Kidney (tissue), 14 donors: ENCODE measurements around the gene ICA1. TPM values are rescaled to one million over a fixed set of nuclear protein-coding genes. Genes with fewer than 3 reads are reported as not detected.

Experiments used
- DNase-seq, 5 donors: peaks; one replicate each; pipeline ENCODE4 v3.0.0-alpha.2; 2013 to 2020
- FAIRE-seq: peaks from 2 replicates; lab custom pipeline; 2012; peaks lifted over from hg19 to GRCh38; lab: Jason Lieb, UNC
- H3K27ac ChIP-seq, 2 donors: one replicate each; pipeline ENCODE4 v1.7.0; 2013; ENCODE audit warnings: low read depth in 2 of 2, low read length in 2 of 2, inconsistent platforms in 1 of 2
- H3K27me3 ChIP-seq: one replicate; pipeline ENCODE4 v1.7.1; 2013; ENCODE audit warnings: low read length, inconsistent platforms; ENCODE audit not compliant: control insufficient read depth, insufficient read depth
- H3K36me3 ChIP-seq, 3 donors: one replicate each; pipeline versions ENCODE4 v1.7.0 to v1.7.1; 2013; ENCODE audit warnings: low read length in 3 of 3, control low read depth in 1 of 3, inconsistent platforms in 1 of 3; ENCODE audit not compliant: insufficient read depth in 3 of 3, control insufficient read depth in 2 of 3
- H3K4me1 ChIP-seq, 3 donors: one replicate each; pipeline versions ENCODE4 v1.7.0 to v1.7.1; 2013; ENCODE audit warnings: low read length in 3 of 3, inconsistent platforms in 1 of 3, low read depth in 1 of 3; ENCODE audit not compliant: control insufficient read depth in 2 of 3, insufficient read depth in 2 of 3
- H3K4me3 ChIP-seq, 3 donors: one replicate each; pipeline versions ENCODE4 v1.7.0 to v1.8.1; 2013; ENCODE audit warnings: low read length in 3 of 3, control low read depth in 1 of 3, inconsistent platforms in 1 of 3
- H3K9ac ChIP-seq, 3 donors: one replicate each; pipeline versions ENCODE4 v1.7.0 to v1.7.1; 2013; ENCODE audit warnings: low read length in 3 of 3, control low read depth in 1 of 3, inconsistent platforms in 1 of 3
- H3K9me3 ChIP-seq, 3 donors: one replicate each; pipeline versions ENCODE4 v1.7.0 to v1.7.1; 2013; ENCODE audit warnings: low read length in 3 of 3, control low read depth in 1 of 3, inconsistent platforms in 1 of 3; ENCODE audit not compliant: control insufficient read depth in 2 of 3, insufficient read depth in 1 of 3
- intact Hi-C: fragments of 100-400 bp; cut with DNase I; formaldehyde crosslinking; loops from one replicate; pipeline ENCODE4 v1.11.1; 2022
- polyA plus RNA-seq: library from polyadenylated mRNA; stranded (reverse); fragments of 350-450 nt; fragmentation: Illumina TruSeq; extraction: RNeasy Lipid Tissue Mini Kit (QIAGEN cat#74804); gene quantifications from one replicate; pipeline ENCODE4 v1.2.3, GENCODE V29; 2014; ENCODE audit warnings: low read depth, low replicate concordance; ENCODE audit not compliant: insufficient read depth
- total RNA-seq: library from RNA; stranded (reverse); fragmentation: NEBNext Ultra II Directional; extraction: Animal tissue kit (Norgen Biotek cat#: 25700); gene quantifications from one replicate; pipeline ENCODE4 v1.2.1, GENCODE V29; 2021
- TF ChIP-seq, protein P1 (sequence below): IDR thresholded peaks from 3 replicates; pipeline ENCODE4 v1.5.1; 2012; ENCODE audit warnings: mild to moderate bottlenecking, moderate library complexity, borderline replicate concordance; ENCODE audit not compliant: insufficient read depth; ENCODE audit errors: extremely low read depth
- donor health status: control.
- donor health status: control.
- donor health status: control.
- donor health status: control.
- donor health status: control.
- donor health status: DM: yes; HTN: yes; CAD: no.
- donor health status: Normal renal cell carcinoma (clear cell type).

ICA1 gene
- total and polyA plus RNA-seq, 2 donors from 2014 or later, result 24.2 to 41.8 TPM

DNA sequence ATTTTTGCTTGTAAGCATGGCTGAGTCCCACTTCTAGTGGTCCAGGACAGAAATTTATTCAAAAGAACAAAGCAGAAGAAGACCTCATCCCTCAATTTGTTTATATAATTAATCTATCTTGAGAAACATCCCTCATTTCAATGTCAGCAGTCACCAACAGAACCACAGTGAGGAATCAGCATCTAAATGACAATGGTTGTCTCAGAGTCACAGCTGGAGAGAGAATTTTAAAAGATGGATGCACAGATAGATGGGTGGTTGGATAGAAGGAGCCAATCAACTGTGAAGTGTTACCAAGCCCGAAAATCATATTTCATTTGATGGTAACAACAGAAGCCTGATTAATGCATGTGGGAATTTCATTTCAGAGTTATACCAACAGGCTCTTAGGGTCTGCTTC is 55.0 kb downstream of the ICA1 start:
- no peak for DNase-seq
- FAIRE-seq, result no peak
- intact Hi-C loops, result no loop called here
- Histone ChIP-seq H3K27ac (no peak overlapping the region), H3K36me3 (no peaks in the 10 kb centered on the region), H3K4me1 (no peaks in the 10 kb centered on the region), H3K27me3 (no peaks in the 10 kb centered on the region), H3K9ac (no peak overlapping the region), H3K4me3 (no peak overlapping the region), H3K9me3 (no peaks in the 10 kb centered on the region)
- TF ChIP-seq, protein P1, sequence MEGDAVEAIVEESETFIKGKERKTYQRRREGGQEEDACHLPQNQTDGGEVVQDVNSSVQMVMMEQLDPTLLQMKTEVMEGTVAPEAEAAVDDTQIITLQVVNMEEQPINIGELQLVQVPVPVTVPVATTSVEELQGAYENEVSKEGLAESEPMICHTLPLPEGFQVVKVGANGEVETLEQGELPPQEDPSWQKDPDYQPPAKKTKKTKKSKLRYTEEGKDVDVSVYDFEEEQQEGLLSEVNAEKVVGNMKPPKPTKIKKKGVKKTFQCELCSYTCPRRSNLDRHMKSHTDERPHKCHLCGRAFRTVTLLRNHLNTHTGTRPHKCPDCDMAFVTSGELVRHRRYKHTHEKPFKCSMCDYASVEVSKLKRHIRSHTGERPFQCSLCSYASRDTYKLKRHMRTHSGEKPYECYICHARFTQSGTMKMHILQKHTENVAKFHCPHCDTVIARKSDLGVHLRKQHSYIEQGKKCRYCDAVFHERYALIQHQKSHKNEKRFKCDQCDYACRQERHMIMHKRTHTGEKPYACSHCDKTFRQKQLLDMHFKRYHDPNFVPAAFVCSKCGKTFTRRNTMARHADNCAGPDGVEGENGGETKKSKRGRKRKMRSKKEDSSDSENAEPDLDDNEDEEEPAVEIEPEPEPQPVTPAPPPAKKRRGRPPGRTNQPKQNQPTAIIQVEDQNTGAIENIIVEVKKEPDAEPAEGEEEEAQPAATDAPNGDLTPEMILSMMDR, result no peak

DNA sequence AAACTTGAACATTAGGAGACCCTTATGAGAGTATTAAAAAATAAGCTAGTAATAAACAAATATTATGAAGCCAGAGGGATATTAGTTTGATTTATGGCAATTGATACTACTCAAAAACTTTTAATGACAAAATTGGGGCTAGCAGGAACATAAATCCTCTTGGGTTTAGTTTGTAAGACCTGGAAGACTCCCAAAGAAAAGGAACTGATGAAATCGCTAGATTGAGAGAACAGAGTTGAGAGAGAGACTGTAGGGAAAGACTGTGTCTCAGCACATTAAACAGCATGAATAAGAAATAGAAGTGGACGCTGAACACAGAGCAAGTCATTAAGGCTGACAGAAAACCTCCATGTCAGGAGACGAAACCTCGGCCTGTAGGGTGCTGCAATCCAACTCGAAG is 56.4 kb downstream of the ICA1 start:
- no peak overlapping the region for H3K4me3 ChIP-seq
- H3K27me3 ChIP-seq, result no peaks in the 10 kb centered on the region
- H3K36me3 ChIP-seq, result no peaks in the 10 kb centered on the region
- H3K9ac ChIP-seq, result no peak overlapping the region
- TF ChIP-seq, protein P1, result no peak
- no peak for DNase-seq
- no peak for FAIRE-seq
- no peaks in the 10 kb centered on the region for H3K9me3 ChIP-seq
- H3K4me1 ChIP-seq, result no peaks in the 10 kb centered on the region
- no peak overlapping the region for H3K27ac ChIP-seq
- intact Hi-C loops, result no loop called here

DNA sequence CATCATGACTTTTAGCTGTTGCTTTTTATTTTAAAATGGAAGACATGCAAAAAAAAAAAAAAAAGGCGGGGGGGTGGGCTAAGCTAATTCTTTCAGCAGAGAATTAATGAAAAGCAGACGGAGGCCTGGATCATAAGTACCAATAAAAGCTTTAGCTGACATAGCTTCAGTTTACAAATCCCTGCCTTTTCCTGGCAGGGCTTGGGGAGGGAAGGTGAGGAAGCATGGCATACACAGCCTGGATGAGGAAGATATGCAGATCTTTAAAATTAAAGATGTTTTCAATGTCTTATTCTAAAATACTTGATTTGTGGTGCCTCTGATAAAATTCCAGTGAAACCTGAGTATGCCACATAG is 57.0 kb downstream of the ICA1 start:
- Histone ChIP-seq H3K9me3 (no peaks in the 10 kb centered on the region), H3K4me3 (no peak overlapping the region), H3K36me3 (no peaks in the 10 kb centered on the region), H3K9ac (no peak overlapping the region), H3K4me1 (no peaks in the 10 kb centered on the region), H3K27ac (no peak overlapping the region), H3K27me3 (no peaks in the 10 kb centered on the region)
- no peak for DNase-seq
- TF ChIP-seq, protein P1, result no peak
- intact Hi-C loops, result no loop called here
- no peak for FAIRE-seq

DNA sequence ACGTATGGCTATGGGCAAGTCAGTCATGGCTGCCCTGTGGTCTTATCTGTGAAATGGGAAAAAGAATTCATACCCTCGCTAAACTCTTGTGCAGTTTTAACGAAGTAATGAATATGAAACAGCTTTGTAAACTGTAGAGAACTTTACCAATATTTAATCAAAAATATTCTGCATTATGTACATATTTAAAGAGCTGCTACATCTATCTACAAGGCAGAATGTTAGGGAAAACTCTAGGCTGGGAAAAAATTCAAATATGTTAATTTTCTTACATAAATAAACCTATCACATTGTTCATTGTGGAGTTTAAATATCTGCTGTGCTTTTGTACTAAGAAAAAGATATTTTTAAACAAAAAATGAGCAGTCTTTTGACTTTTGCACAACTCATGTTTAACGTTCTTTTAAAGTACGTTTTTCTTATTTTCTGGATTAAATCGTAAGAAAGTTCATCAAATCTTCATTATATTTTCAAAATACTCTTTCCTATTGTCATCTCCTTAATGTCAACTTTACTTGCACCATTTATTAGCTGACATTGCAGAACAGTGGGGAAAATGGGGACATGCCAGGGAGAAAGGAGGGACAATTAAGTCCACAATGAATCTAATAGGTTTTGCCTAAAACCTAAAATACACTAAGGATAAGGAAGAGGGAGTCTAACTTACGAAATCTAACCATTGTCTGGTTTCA is 57.5 kb downstream of the ICA1 start:
- Histone ChIP-seq H3K9ac (no peak overlapping the region), H3K4me1 (no peaks in the 10 kb centered on the region), H3K4me3 (no peak overlapping the region), H3K9me3 (no peaks in the 10 kb centered on the region), H3K27ac (no peak overlapping the region), H3K36me3 (no peaks in the 10 kb centered on the region), H3K27me3 (no peaks in the 10 kb centered on the region)
- no peak for DNase-seq
- intact Hi-C loops, result no loop called here
- no peak for FAIRE-seq
- TF ChIP-seq, protein P1, result no peak
